SHP77 (cell line): ENCODE data around the gene KCNIP1.

Experiments used
- DNase-seq, 2 experiments: peaks; one replicate each; lab custom pipeline; 2025; lab: John Stamatoyannopoulos, UW

The KCNIP1 gene

DNA sequence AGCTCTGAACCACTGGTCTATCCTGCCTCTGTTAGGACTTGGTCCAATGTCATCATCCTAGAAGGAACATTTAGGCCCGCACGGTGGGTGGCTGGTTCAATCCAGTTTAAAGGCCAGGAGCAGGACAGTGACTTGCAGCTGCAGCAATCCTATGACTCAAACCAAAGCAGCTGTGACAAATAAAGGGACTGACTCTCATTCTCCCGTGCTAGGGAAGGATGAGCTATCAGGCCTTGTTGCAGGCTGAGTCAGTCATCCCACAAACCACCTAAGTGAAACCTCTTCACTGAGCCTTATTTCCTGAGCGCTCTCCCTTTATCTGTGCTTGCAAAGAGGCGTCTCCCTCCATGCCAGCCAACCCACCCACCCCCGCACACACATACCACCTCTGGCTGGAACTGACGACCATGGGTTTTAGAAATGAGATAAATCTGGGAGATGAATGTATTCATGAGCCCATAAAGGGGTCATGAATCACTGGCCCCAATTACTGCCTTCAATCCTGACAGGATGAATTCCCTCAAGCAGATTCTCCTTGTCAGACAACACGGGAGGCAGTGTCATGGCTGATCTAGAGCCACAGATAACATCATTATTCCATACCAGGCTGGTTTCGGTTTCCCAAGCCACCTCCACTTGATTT, 93.4 kb downstream of the KCNIP1 start:
- no peak for DNase-seq

- no peak for DNase-seq
Measured at GRCh38 chr5:170597872-170598271, 94.1 kb downstream of the KCNIP1 start.

DNA sequence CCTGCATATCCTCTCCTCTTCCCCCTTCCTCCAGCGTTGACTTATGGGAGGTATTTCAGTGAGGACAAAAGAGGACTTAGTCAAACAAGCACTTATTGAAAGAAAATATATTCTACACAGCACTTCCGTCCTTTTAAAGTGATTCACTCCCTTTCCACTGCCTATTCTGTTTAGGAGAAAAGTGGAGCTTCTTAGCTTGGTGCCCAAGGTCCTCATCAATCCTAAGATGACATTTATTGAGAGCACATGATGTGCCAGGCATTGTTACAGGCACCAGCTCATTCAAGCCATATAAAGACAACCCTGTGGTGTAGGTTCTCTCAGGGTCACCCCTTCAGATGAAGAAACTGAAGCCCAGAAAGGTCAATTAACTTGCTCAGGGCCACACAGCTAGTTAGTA, 95.9 kb downstream of the KCNIP1 start:
- no peak for DNase-seq

GRCh38 chr5:170601619-170602018, 97.8 kb downstream of the KCNIP1 start:
- DNase-seq = no peak

GRCh38 chr5:170603109-170603508, 99.3 kb downstream of the KCNIP1 start:
- DNase-seq = no peak

DNA sequence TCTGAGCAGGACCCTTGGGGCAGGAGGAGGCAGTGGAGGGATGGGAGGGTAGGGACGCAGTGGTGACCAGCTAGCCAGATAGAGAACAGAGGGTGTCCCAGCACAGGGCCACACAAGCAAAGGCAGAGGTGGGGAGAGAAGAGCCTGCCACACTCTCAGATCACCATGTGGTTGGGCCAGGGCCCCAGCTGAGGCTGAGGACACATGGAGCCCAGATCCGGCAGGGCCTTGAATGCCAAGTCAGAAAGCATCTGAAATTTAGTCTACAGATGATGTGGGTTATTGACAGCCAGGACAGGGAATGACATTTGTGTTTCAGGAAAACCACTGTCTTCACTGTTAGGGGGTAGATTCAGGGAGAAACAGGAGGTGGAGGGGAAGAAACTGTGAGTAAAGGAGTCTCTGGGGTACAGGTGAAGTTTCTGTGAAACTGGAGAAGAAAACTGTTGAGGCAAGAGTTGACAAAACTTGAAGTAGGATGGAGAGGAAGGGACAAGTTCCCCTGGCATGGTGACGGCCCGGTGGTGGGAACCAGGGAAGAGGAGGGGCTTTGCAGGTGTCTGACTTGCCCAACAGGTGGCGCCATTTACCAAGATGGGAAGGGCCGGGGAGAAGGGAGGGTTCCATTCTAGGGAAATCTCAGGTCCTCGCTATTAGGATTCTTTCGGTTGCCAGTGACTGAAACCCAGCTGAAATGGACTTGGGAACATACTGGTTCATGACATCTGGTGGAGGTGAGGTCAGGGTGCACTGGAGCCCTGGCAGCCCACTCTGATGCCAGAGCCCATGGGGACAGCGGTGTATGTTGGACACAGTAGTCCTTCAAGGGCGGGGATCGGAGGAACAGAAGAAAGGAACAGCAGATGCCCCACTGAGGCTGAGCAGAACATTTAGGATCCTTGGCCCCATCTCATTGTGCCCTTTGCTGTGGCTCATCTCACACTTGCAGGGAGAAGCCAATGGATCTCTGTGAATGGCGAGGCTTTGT, 100.1 kb downstream of the KCNIP1 start:
- DNase-seq = peak; percentile 7

GRCh38 chr5:170606941-170607340, 103.1 kb downstream of the KCNIP1 start:
- no peak for DNase-seq

DNA sequence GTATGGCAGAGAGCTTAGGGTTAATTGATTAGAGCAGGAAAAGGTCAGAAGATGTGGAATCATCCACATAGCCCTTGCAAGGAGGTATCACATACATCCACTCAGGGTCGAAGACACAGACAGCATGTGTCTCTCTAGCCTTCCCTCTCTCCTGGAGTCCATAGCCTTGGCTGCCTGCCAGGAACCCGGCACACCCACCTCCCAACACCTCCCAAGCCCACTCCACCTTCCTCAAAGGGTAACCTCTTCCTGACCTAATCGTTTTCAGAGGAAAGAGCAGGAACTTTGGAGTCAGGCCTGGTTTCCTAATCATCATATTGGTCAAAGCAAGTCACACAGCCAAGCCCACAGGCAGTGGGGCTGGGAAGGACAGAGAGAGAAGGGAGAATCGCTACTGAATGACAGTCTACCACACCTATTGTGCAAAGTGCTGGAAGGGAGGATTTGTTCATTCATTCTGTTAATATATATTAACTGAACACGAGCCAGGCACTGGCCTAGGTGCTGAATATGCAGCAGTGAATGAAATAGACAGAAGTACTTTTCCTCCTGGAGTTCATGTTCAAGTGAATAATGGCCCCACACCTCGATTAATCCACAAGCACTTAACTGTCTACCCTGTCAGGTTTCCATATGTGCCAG, 107.8 kb downstream of the KCNIP1 start:
- no peak for DNase-seq

GRCh38 chr5:170612256-170612678, 108.4 kb downstream of the KCNIP1 start:
- DNase-seq = no peak

DNA sequence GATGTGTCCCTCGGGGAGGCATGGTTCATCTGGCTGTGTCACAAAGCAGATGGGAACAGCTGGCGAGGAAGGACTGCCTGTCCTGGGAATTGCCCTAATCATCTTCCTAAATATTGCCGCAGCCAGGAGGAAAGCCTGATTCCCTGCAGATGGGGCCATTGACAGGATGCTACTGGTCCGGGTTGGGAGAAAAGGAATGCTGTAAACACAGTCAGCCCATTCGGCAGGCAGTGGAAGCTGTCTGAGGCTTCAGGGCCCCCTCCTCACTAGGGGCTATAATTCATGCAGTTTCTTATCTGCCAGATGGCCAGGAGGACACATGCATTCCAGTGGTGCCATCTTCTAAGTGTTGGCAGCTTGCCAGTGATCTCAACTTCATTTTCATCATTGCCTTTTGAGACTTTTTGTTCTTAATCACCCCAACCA, 110.3 kb downstream of the KCNIP1 start:
- DNase-seq = no peak

DNA sequence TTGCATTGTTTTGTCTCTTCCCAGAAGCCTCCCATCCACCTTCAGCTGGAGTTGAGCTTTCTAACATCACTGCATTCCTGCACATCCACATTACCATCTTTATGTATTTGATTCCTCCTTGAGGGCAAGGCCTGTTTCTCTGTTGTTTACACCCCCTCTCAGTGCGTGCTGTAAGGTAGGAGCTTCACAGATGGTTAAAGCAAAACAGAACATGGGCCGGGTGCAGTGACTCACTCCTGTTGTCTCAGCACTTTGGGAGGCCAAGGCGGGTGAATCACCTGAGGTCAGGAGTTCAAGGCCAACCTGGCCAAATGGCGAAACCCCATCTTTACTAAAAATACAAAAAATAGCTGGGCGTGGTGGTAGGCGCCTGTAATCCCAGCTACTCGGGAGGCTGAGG, 110.9 kb downstream of the KCNIP1 start:
- no peak for DNase-seq

GRCh38 chr5:170617533-170618490, 114.0 kb downstream of the KCNIP1 start:
- no peak for DNase-seq

DNA sequence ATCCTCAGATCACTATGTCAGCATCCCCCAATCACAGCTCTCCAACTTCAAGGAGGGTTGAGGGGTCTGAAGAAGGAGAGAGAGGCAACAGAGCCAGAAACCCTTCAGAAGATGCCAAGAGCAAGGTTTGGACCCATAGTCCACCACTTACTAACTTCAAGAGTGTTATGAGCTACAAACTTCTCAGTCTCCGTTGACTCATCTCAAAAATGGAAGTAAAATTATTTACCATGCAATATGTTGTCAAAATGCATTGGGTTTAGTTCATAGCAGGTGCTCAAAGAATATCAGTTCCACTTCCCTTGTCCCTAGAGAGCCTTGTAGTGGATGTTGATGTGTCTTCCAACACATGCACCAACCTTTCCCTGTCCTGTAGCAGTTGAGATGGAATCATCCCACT, 116.0 kb downstream of the KCNIP1 start:
- no peak for DNase-seq

DNA sequence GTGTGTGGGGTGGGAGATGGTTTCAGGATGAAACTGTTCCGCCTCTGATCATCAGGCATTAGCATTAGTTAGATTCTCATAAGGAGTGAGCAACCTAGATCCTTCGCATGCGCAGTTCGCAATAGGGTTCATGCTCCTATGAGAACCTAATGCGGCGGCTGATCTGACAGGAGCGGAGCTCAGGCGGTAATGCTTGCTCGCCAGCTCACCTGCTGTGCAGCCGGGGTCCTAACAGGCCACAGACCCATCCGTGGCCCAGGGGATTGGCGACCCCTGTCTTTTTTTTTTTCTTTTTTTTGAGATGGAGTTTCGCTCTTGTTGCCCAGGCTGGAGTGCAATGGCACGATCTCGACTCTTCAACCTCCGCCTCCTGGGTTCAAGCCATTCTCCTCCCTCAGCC, 119.1 kb downstream of the KCNIP1 start:
- DNase-seq = no peak

DNA sequence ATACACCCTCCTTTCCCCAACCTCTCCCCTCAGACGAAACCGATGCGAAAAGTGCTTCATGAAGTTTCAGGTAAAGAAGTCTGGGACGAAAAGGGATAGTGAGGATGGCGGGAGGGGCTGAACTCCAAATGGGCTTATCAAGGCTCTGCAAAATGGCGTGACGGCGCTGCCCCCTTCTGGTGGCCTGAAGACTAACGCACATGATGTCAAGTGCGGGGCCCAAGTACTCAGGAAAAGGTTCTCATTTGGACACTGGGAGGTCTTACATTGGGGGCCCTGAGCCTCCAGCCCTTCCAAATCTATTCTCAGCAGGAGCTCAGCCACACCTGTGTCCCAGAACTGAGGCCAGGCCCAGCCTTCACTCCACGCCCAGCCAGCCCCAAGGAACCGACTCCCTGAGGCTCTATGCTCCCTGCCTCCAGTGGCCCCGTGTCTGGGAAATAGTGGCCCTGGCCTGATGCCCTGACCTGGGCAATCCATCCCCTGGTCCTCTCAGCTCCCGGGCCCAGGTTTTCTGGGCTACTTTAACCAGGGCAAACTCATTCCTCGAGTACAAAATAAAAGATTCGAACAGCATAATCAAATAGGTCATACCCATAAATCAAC, 119.9 kb downstream of the KCNIP1 start:
- peak in 1 of 2 experiments; percentile 19 for DNase-seq

DNA sequence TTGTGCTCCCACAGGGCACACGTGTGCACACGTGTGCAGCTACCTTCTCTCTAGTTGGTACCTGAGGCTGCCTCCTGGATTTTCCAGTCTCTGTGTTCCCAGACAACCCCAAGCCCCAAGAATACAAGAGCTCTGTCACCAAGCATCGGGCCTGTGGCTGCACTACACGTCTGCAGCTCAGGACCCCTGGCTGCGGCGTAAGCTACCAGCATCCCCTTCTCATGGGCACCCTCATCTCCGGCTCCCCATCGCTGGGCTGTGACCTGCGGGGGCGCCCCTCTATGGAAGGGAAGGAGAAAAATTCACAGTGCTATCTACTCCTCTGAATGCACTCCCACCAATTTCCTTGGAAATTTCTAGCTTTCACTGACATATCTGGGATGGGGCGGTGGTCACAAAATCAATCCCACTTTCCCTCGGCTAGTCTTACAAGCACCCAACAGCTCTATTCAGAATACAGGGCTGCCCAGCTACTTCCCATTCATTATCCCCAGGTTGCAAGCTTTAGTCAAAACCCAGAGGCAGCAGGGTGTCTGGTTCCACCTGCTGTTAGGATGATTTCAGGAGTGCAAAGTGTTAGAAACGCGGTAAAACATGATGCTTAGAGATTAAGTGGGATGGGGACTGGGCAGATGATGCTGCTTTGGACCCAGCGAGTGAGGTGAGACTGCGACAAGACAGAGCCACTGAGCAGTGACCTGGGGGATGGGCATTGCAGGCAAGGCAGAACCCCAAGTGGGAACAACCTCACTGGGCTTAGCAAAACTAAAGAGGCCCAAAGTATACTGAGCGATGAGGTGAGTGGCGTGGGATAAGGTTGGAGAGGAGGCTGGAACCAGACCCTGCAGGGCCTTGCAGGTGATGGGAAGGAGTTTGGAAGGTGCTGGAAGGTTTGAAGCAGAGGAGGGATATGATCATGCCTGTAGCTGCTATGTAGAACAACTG, 121.7 kb downstream of the KCNIP1 start:
- DNase-seq = no peak

DNA sequence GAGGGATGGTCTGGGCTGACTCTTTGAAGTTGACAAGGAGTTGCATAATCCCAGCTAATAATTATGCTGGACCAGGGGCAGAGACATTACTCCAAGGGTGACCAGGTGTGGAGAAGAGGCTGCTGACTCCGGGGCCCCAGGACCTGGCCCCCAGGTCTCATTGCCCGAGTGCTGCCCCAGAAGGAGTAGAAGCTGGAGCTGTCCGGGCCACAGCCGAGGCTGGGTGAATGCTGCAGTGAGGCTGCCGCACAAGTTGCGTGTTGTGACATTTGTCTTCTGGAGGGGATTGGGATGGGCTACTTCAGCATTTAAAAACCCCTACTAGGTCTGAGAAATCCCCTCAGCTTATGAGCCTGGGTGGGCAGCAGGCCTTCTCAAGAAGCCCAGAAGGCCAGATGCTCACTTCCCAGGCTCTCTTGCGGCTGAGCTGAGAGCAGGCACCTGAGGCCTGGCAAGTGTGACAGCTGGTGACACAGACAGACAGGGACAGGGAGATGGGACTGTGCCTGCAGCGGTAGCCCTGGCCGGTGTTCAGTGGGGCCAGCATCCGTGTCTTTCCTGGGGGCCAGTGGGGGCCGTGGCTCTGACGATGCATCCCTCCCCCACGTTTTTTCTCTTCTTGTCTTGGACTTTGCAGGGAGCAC, 122.8 kb downstream of the KCNIP1 start:
- no peak for DNase-seq

DNA sequence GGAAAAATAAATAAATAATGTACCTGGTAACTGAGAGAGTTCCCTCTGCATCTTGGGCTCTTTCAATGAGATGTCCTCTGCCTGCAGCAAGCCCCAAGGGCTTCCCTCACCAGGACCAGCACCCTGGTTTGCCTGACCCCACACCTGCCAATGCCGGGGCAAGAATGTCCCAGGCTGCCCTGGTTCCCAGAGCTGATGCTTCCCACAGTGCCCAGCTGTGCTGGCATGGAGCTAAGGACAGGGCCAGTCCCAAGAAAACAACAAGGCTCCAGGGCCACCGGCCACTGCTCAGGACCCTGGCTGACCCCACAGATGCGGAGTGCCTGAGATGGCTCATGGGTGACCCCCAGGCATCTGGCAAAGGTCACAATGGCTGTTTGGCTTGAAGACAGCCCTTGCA, 123.5 kb downstream of the KCNIP1 start:
- DNase-seq = no peak

DNA sequence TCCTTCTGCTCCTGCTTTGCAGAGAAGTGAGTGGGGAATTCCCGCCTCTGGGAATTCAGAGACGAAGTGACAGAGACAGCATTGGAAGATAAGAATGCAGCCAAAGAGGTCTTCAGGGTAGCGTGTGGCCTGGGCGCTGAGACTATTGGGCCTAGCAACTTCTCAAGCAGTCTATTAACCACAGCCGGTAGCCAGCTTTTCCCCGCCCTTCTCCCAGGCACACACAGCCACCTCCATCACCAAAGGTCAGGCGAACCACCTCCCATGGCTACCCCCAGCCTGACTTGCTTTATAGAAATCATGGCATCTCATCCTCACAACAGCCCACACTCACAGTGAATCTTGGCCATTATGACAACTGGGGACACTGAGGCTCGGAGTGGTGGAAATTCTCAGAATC, 124.2 kb downstream of the KCNIP1 start:
- no peak for DNase-seq
